Gastrocnemius medialis (tissue), 4 donors: ENCODE measurements around the gene UMPS. TPM values are rescaled to one million over a fixed set of nuclear protein-coding genes. Genes with fewer than 3 reads are reported as not detected.

Experiments used
- ATAC-seq, 2 donors: fragments of 150-250 bp; one replicate each; pipeline ENCODE4 v1.9.1; 2016
- DNase-seq, 2 donors: peaks; one replicate each; pipeline ENCODE4 v3.0.0-alpha.2; 2019
- H3K27ac ChIP-seq, 4 donors: fragments of 200-600 bp; sonication (generic); 1 replicate in 1 of 4; 2 replicates in 3 of 4; pipeline ENCODE4 v1.5.1; 2016 to 2018; ENCODE audit warnings: mild to moderate bottlenecking in 2 of 4, moderate library complexity in 1 of 4
- H3K27me3 ChIP-seq, 3 donors: fragments of 200-600 bp; sonication (generic) in 2 of 3; 1 replicate in 1 of 3; 2 replicates in 2 of 3; pipeline versions ENCODE4 v1.5.1 to v1.6.0; 2016 to 2019; ENCODE audit warnings: mild to moderate bottlenecking in 1 of 3, moderate library complexity in 1 of 3
- H3K36me3 ChIP-seq, 2 donors: fragments of 200-600 bp; sonication (generic) in 1 of 2; one replicate each; pipeline ENCODE4 v1.5.1; 2017 to 2018
- H3K4me1 ChIP-seq, 2 donors: fragments of 200-600 bp; sonication (generic) in 1 of 2; one replicate each; pipeline ENCODE4 v1.5.1; 2016 to 2017; ENCODE audit warnings: mild to moderate bottlenecking in 2 of 2
- H3K4me3 ChIP-seq, 4 donors: fragments of 200-600 bp; sonication (generic) in 3 of 4; 1 replicate in 1 of 4; 2 replicates in 3 of 4; pipeline ENCODE4 v1.5.1; 2016 to 2019; ENCODE audit warnings: mild to moderate bottlenecking in 2 of 4
- H3K9me3 ChIP-seq, 3 donors: fragments of 200-600 bp; sonication (generic) in 2 of 3; 1 replicate in 1 of 3; 2 replicates in 2 of 3; pipeline ENCODE4 v1.5.1; 2016 to 2019
- POLR2A ChIP-seq, 2 donors: fragments of 450-650 bp; IDR thresholded peaks; one replicate each; pipeline ENCODE4 v1.6.1; 2017; ENCODE audit warnings: antibody characterized with exemption in 2 of 2, mild to moderate bottlenecking in 2 of 2, moderate library complexity in 2 of 2
- in situ Hi-C, 4 donors: fragments of 200-750 bp; cut with MboI; loops; one replicate each; pipeline versions ENCODE4 v1.15.0 to v1.8.0; 2017; ENCODE audit warnings: low sequenced_read_pairs in 4 of 4
- intact Hi-C: fragments of 100-400 bp; cut with DNase I; formaldehyde crosslinking; loops from one replicate; pipeline ENCODE4 v1.15.1; 2023; ENCODE audit warnings: low total_unique reads
- total RNA-seq, 4 donors: library from RNA; depleted of rRNA; stranded (reverse); fragments of >200 nt; gene quantifications; one replicate each; pipeline versions ENCODE4 v1.1.0 to v1.2.3, GENCODE V29; 2016
- TF ChIP-seq, protein P1 (sequence below), 5 experiments: fragments of 450-650 bp in 3 of 5; fragments of 200-600 bp in 2 of 5; sonication (generic) in 2 of 5; IDR thresholded peaks in 4 of 5; conservative IDR thresholded peaks in 1 of 5; 1 replicate in 4 of 5; 2 replicates in 1 of 5; pipeline ENCODE4 v1.5.1; 2016 to 2019; ENCODE audit warnings: antibody characterized with exemption in 5 of 5, mild to moderate bottlenecking in 3 of 5, moderate library complexity in 3 of 5

Gene UMPS
- total RNA-seq, 4 donors from 2014 or later, result 2.2 to 7.6 (median 6.2) TPM

DNA sequence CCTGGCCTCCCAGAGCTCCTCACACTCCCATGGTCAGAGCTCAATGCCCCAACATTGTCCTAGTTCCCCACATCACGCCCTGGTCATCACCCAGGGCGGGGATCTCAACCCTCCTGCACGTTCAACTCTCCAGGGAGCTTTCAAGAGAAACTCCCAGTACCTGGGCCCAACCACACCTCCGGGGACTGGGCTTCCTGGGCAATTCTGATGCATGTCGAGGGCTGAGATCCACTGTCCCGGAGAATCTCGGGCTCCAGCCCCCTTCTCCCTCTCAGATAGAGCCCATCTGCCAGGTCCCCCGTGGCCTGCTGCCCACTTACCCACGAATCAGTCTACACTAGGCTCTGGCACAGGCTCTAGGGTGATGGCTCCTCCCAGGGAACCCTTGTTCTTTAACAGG is 39.2 kb downstream of the UMPS start:
- H3K4me3 ChIP-seq, result no peak overlapping the region
- H3K9me3 ChIP-seq, result no peaks in the 10 kb centered on the region
- no peak for TF ChIP-seq POLR2A (IDR thresholded peaks at IDR 0.05)
- TF ChIP-seq, protein P1, sequence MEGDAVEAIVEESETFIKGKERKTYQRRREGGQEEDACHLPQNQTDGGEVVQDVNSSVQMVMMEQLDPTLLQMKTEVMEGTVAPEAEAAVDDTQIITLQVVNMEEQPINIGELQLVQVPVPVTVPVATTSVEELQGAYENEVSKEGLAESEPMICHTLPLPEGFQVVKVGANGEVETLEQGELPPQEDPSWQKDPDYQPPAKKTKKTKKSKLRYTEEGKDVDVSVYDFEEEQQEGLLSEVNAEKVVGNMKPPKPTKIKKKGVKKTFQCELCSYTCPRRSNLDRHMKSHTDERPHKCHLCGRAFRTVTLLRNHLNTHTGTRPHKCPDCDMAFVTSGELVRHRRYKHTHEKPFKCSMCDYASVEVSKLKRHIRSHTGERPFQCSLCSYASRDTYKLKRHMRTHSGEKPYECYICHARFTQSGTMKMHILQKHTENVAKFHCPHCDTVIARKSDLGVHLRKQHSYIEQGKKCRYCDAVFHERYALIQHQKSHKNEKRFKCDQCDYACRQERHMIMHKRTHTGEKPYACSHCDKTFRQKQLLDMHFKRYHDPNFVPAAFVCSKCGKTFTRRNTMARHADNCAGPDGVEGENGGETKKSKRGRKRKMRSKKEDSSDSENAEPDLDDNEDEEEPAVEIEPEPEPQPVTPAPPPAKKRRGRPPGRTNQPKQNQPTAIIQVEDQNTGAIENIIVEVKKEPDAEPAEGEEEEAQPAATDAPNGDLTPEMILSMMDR (IDR thresholded peaks at IDR 0.05 in 4 of 5, conservative IDR thresholded peaks at IDR 0.05 in 1 of 5), result no peak
- H3K27ac ChIP-seq, result no peak overlapping the region
- intact Hi-C loops, result no loop called here
- peaks cover 0 to 42% of the 10 kb centered on the region in 2 donors for H3K36me3 ChIP-seq
- in situ Hi-C loops, result loop anchor here in 1 of 4 donors (25.0 kb wide), 1 partner anchor 393 kb away; no protein-coding TSS in a partner anchor
- no peak for ATAC-seq
- H3K4me1 ChIP-seq, result peaks cover 27 to 39% of the 10 kb centered on the region in 2 donors
- no peaks in the 10 kb centered on the region for H3K27me3 ChIP-seq
- DNase-seq, result no peak

DNA sequence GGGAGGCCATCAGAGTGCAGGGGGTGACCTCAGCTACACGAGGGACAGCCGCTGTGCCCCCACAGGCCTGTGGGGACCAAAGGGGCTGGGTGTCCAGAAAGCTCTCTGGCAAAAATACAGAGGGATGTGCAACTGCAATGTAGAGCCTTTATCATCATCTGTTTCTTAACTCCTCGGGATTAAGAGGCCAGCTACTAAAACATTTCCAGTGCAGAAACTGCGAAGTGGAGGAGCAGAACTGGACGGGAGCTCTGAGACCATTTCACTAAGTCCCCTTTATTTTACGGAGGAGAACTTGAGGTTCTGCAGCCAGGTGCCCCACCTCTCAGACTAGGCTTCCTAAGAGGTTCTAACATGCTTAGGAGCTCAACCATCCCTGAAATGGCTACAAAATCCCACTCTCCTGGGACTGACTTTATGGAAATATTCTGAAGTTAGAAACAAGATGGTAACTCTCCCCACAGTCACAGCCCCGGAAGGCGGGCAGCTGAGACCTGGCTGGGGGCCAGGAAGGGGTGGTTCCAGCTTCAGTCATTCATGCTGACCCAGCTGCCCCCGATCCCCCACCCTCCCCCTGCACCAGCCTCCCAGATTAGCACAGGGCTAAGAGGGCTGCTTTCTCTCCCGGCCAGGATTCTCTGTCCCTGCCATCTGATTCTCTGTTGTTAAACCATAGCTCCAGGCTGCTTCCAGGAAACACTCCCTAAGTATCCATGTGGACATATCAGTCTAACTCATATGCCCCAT is 40.3 kb downstream of the UMPS start:
- ATAC-seq (no peak), DNase-seq (peak in 1 of 2 donors; percentile 26)
- peak overlapping the region in 3 of 4 donors; percentile 35 to 51 (median 46) for H3K27ac ChIP-seq
- no peak overlapping the region for H3K4me3 ChIP-seq
- peaks cover 33 to 44% of the 10 kb centered on the region in 2 donors for H3K4me1 ChIP-seq
- no peaks in the 10 kb centered on the region for H3K9me3 ChIP-seq
- no peaks in the 10 kb centered on the region for H3K27me3 ChIP-seq
- intact Hi-C loops (no loop called here), in situ Hi-C loops (loop anchor here in 1 of 4 donors (25.0 kb wide), 1 partner anchor 392 kb away; no protein-coding TSS in a partner anchor)
- peaks cover 0 to 31% of the 10 kb centered on the region in 2 donors for H3K36me3 ChIP-seq
- TF ChIP-seq, protein P1 (IDR thresholded peaks at IDR 0.05 in 4 of 5, conservative IDR thresholded peaks at IDR 0.05 in 1 of 5), result no peak
- TF ChIP-seq POLR2A (IDR thresholded peaks at IDR 0.05), result no peak

DNA sequence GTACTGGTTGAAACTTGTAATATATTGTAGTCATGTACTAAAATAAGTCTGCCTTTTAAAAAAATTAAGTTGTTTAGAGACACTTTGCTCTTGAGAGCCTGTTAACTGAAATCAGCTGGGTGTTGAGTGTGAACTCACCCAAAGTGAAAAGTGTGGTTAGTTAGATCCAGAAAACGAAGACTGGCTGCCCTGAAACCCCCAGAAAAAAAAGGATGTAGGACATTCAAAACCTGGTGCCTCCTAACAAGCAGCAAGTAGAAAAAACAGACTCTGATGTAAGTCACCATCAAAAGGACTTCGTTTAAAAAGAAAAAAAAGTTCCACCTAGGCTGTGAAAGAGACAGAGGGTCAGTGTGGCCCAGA is 40.8 kb downstream of the UMPS start:
- H3K4me1 ChIP-seq, result peaks cover 33 to 44% of the 10 kb centered on the region in 2 donors
- in situ Hi-C loops (loop anchor here in 1 of 4 donors (25.0 kb wide), 1 partner anchor 391 kb away; no protein-coding TSS in a partner anchor), intact Hi-C loops (no loop called here)
- ATAC-seq (no peak), DNase-seq (no peak)
- H3K27ac ChIP-seq, result peak overlapping the region in 3 of 4 donors; percentile 35 to 51 (median 46)
- no peak for TF ChIP-seq POLR2A (IDR thresholded peaks at IDR 0.05)
- TF ChIP-seq, protein P1 (IDR thresholded peaks at IDR 0.05 in 4 of 5, conservative IDR thresholded peaks at IDR 0.05 in 1 of 5), result no peak
- H3K4me3 ChIP-seq, result no peak overlapping the region
- no peaks in the 10 kb centered on the region for H3K9me3 ChIP-seq
- peaks cover 0 to 28% of the 10 kb centered on the region in 2 donors for H3K36me3 ChIP-seq
- no peaks in the 10 kb centered on the region for H3K27me3 ChIP-seq

DNA sequence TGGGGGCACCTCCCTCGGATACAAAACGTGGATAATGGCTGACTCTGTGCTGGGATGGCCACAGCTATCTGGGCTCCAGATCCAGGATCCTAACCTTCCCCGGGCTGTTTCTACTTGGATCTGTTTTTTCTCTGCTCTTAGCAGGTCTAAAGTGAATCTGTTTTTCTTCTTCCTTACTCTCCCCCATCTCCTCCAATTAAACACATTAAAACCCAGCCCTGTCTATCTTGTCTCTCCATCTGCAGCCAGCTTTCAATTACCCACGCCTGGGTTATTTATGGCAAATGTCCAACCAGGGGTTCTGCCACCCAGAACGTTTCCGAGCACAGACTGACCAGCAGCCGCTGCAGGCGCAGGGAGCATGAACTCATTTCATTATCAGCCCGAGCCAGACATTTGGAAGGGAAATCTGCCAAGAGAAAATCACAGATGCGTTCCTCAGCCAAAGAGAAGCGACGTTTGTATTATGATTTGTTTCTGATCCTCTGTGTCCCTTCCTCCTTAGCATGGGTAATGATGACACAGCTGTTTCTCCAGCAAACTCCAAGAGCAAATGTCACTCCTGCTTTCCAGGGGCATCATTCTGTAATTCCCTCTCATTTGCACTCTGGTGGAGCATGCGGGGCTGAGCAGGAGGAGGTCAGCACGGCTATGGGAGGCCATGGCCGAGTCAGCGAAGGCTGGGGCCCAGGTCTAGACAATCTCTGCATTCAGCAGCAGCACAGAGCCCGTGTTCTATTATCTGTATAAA is 42.0 kb downstream of the UMPS start:
- Histone ChIP-seq H3K27me3 (no peaks in the 10 kb centered on the region), H3K9me3 (no peaks in the 10 kb centered on the region), H3K4me1 (peaks cover 33 to 44% of the 10 kb centered on the region in 2 donors), H3K36me3 (peaks cover 0 to 22% of the 10 kb centered on the region in 2 donors), H3K27ac (peak overlapping the region; percentile 16 to 62 (median 40)), H3K4me3 (peak overlapping the region in 2 of 4 donors; percentile 5 to 10)
- DNase-seq (peak in 1 of 2 donors; percentile 30), ATAC-seq (peak; percentile 65 to 74)
- TF ChIP-seq POLR2A (IDR thresholded peaks at IDR 0.05), result no peak
- TF ChIP-seq, protein P1 (IDR thresholded peaks at IDR 0.05 in 4 of 5, conservative IDR thresholded peaks at IDR 0.05 in 1 of 5), result no peak
- intact Hi-C loops (no loop called here), in situ Hi-C loops (loop anchor here in 1 of 4 donors (25.0 kb wide), 1 partner anchor 390 kb away; no protein-coding TSS in a partner anchor)
